ENCODE results near the gene ZFPM1. TPM values are rescaled to one million over a fixed set of nuclear protein-coding genes. Genes with fewer than 3 reads are reported as not detected.

ZFPM1 gene
- total and polyA plus RNA-seq, 2 of the 8 experiments (the other 6 are each of a cell fraction or from before 2014, with no cell fraction given), result 0.74 to 4.8 TPM

DNA sequence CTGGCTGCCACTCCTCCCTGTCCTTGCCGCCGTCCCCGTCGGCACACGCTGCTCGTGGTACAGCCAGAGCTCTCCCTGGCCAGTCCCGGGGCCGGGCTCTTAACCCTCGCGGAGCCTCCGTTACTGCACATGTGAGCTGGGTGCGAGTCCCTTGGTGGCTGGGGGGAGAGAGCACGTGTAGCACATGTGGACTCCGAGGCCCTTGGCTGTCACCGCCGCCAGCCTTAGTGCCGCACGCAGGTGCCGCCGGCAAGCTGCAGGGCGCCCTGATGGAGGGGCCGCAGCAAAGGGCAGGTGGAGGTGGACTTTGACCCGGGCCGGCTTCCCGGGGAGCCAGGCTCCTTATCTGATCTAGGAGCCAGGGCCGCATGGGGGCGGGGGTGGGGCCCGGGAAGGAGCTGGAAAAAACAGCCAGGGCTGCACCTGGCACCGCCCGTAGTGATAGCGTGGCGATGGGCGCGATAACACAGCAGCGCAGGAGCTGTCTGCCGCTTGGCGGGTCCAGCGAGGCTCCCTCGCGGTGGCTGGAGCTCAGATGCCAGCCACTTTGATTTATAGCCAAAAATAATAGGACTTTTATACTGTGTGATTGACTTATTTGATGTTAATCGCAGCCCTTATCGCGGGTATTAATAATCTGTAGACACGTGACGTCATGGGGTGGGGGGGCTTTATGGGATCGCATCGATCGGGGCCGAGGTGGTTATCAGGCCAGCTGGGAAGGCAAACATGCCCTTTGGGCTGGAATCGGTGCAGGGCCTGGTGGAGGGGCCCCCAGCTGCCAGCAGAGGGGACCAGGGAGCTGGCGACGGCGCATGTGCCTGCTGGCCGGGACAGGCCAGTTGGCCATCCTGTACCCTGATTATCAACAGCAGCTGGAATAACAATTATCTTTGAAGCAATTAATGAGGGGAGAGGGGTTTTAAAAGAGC lies 35.1 kb downstream of the ZFPM1 start (continued):
- no peak for TF ChIP-seq POLR2A (IDR thresholded peaks at IDR 0.05; ENCODE audit: control extremely low read depth in 1 of 2, low read depth in 2 of 2, low read length in 2 of 2)
- no peak for TF ChIP-seq YY1 (IDR thresholded peaks at IDR 0.05; ENCODE audit: low read depth, low read length)
- TF ChIP-seq RAD21 (IDR thresholded peaks at IDR 0.05 in 1 of 2, conservative IDR thresholded peaks at IDR 0.05 in 1 of 2; ENCODE audit: low read depth in 2 of 2, low read length in 2 of 2), result peak in 1 of 2 experiments; percentile 15; a peak in 2 of 4 replicates
- no peak for TF ChIP-seq BACH1 (IDR thresholded peaks at IDR 0.05; ENCODE audit: low read length)
- TF ChIP-seq FOSL1 (IDR thresholded peaks at IDR 0.05; ENCODE audit: insufficient read depth, low read depth, low read length), result no peak
- no peak for TF ChIP-seq SRF (IDR thresholded peaks at IDR 0.05; ENCODE audit: low read depth, low read length)
- TF ChIP-seq MAFK (IDR thresholded peaks at IDR 0.05; ENCODE audit: low read depth, low read length), result no peak
- peak; percentile 10 to 36 (median 31); a peak in 3 of 4 replicates for TF ChIP-seq CTCF (IDR thresholded peaks at IDR 0.05; ENCODE audit: control extremely low read depth in 1 of 3, insufficient read depth in 1 of 3, low read depth in 1 of 3, low read length in 3 of 3)
- no peak for TF ChIP-seq BRCA1 (IDR thresholded peaks at IDR 0.05; ENCODE audit: low read depth, low read length)
- TF ChIP-seq GTF2F1 (IDR thresholded peaks at IDR 0.05; ENCODE audit: borderline replicate concordance, low read depth, low read length), result no peak
- no peak for TF ChIP-seq ASH2L (IDR thresholded peaks at IDR 0.05; ENCODE audit: low read length)
- no peak for TF ChIP-seq HDAC2 (IDR thresholded peaks at IDR 0.05; ENCODE audit: borderline replicate concordance in 1 of 2, low read depth in 2 of 2, low read length in 2 of 2)
- no peak for TF ChIP-seq KDM5A (IDR thresholded peaks at IDR 0.05; ENCODE audit: low read length)
